HG02981 (cell line): ENCODE measurements around the gene ZFP82.

Experiments used
- ATAC-seq: cut with Tn5 transposase; IDR thresholded peaks from one replicate; pipeline ENCODE4 v1.9.1; 2021; ENCODE audit warnings: mild to moderate bottlenecking, moderate library complexity; ENCODE audit not compliant: unreplicated experiment

ZFP82 gene

DNA sequence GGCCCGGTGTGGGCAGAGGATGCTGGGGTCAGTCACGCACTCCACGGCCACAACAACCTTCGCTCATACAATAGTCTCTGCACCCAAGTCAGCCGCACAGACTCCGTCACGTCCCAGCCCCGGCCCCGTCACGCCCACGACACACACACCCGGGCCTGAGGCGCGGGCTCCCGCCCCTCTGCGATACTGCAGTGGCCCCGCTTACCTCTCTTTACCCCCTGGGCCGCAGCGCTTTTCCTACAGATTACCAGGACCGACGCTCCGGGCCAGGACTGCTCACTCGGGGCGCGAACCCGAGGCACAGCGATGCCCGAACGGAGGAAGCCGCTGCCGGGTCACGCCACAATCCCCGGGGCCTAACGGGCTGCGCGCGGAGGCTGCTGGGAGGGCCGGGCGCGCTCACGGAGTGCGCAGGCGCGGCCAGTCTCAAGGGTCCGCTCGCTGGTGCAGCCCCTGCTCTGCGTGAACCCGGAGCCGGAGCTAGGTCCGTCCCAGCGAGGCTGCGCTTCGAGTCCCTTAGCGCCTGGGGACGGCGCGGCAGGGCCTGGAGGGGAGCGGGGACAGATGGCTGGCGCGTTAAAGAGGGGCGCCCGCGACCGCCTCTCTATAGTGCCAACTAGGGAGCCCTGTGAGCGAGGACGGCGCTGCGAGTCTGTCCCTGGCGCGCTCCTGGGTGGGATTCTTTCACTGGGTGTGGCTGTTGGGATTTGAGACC lies at the start of gene ZFP82:
TSS of gene ZFP82 (minus strand) at position 358 of the 715 bp plus-strand sequence. CDS start 8,855 bp downstream, outside the sequence.
- ATAC-seq, result peak; percentile 53

DNA sequence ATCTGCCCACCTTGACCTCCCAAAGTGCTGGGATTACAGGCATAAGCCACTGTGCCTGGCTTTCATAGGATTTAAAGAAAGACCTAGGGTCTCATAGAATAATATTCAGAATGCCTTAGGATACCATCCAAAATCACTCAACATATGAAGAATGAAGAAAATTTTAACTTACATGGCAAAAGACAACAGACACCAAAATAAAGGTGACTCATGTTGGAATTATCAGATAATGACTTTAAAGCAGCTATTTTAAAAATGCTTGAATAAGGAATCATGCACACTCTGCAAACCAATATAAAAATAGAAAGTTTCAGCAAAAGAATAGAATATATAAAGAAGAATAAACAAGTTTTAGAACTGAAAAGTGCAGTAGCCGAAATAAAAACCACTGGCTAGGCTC lies 41.6 kb upstream of the ZFP82 start:
- no peak for ATAC-seq

DNA sequence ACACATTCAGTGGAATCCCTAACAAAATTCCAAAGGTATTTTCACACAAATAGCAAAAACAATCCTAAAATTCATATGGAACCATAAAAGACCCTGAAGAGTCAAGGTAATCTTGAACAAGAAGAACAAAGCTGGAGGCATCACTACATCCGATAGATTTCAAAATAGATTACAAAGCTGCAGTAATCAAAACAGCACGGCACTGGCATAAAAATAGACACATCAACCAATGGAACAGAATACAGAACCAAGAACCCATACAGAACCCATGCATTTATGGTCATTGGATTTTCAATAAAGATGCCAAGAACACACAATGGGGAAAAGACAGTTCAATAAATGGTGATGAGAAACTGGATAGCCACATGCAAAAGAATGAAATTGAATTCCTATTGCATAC lies 38.4 kb upstream of the ZFP82 start:
- no peak for ATAC-seq

DNA sequence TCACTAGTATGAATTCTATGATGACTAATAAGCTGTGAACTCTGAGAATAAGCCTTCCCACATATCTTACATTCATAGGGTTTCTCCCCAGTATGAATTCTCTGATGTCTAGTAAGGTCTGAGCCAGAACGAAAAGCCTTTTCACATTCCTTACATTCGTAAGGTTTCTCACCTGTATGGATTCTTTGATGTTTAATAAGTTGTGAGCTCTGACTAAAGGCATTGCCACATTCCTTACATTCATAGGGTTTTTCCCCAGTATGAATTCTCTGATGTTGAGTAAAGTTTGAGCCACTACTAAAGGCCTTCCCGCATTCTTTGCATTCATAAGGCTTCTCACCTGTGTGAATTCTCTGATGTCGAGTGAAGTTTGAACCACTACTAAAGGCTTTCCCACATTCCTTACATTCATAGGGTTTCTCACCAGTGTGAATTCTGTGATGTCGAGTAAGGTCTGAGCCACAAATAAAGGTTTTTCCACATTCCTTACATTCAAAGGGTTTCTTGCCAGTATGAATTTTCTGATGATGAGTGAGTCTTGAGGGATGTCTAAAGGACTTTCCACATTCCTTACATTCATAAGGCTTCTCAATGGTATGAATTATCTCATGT lies 30.7 kb upstream of the ZFP82 start:
- ATAC-seq, result no peak

DNA sequence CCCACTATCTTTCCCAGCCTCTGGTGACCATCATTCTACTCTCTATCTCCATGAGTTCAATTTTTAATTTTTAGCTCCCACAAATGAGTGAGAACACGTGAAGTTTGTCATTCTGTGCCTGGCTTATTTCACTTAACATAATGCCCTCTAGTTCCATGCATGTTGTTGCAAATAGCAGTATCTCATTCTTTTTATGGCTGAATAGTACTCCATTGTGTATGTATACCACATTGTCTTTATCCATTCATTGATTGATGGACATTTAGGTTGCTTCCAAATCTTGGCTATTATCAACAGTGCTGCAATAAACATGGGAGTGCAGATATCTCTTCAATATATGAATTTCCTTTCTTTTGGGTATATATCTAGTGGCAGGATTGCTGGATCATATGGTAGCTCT lies 22.9 kb upstream of the ZFP82 start:
- ATAC-seq, result no peak

DNA sequence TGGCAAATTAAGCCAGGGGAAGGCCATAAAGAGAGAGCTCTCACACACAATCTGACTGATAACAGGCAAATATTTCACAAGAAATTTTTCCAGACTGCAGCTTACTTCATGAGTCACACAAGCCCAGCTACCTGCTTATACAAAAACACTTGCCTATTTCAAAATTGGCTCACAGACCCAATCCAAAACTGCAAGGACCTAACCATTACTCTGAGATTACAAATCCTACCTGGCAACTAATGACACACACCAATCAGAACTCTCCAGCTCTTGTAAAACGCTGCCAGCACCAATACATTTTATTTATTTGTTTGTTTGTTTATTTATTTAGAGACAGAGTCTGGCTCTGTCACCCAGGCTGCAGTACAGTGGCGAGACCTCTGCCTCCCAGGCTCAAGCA lies 18.1 kb upstream of the ZFP82 start:
- no peak for ATAC-seq

DNA sequence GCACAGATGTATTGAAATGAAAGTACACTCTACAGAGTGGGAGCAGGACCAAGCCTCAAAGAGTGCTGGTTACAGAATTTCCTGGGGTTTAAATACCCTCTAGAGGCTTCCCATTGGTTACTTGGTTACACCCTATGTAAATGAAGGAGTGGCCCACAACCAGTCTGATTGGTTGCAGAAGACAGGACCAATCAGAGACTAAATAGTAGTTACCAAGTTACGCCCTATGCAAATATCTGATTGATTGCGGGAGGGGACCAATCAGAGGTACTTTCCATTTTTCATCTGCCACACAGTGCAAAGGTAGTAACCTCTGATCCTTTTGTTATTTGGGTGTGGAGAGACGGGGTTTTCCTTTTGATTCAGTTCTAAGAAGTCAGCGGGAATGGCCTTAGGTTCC lies 5.5 kb upstream of the ZFP82 start:
- ATAC-seq, result no peak

DNA sequence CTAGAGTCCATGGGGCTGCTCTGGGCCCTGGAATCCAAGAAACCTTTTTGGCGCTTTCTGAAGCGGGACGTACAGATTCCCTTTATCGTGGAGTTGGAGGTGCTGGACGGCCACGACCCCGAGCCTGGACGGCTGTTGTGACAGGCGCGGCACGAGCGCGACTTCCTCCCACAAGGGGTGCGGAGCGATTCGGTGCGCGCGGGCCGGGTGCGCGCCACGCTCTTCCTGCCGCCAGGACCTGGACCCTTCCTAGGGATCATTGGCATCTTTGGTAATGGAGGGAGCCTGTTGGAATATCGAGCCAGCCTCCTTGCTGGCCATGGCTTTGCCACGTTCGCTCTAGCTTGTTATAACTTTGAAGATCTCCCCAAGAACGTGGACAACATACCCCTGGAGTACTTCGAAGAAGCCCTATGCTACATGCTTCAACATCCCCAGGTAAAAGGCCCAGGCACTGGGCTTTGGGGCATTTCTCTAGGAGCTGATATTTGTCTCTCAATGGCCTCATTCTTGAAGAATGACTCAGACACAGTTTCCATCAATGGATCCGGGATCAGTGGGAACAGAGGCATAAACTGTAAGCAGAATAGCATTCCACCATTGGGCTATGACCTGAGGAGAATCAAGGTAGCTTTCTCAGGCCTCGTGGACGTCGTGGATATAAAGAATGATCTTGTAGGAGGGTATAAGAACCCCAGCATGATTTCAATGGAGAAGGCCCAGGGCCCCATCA lies 3.5 kb upstream of the ZFP82 start:
- ATAC-seq, result no peak

DNA sequence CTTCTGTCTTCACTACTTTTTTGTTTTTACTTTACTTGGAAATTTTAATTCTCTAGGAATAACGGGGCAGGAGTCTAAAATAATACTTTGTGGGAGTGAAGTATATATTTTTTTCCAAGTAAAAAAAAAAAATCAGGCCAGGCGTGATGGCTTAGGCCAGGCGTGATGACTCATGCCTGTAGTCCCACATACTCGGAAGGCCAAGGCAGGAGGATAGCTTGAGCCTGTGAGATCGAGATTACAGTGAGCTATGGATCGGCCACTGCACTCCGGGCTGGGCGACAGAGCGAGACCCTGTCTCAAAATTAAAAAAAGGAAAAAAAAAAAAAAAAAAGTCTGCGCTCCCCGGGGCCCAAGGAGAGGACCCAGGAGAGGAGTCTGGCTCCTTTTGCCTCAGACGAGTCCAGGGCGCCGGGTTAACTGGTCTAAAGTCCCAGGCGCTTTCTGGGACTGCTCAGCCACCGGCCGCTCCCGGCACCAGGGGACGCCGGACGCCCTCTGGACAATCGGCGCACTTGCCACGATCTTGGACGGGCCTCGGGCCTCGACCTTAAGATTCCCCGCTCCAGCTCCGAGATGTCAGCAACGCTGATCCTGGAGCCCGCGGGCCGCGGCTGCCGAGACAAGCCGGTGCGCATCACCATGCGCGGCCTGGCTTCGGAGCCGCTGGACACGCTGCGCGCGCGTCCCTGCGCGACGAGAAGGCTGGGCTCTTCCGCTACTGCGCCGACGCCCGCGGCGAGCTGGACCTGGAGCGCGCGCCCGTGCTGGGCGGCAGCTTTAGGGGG lies 2.7 kb upstream of the ZFP82 start:
- no peak for ATAC-seq

DNA sequence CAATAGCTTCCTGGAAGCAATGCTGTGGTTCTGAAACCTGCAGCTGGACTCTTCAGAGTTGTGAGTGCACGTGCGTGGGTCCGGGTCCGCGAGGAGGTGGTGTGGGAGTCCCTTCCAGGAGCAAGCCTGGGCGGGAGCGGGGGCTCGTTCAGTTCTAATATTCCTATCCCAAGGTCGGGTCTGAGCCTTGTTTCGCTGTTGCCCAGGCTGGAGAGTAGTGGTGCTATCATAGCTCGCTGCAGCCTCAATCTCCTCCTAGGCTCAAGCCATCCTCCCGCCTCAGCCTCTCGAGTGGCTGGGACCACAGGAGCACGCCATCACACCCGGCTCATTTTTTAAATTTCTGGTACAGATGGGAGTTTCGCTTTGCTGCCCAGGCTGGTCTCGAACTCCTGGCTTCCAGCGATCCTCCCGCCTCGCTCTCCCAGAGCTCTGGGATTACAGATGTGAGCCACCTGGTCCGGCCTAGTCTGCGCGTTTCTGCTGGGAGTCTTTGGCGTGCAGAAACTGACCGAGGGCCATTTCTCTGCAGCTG lies 625 bp downstream of the ZFP82 start:
- ATAC-seq, result no peak

DNA sequence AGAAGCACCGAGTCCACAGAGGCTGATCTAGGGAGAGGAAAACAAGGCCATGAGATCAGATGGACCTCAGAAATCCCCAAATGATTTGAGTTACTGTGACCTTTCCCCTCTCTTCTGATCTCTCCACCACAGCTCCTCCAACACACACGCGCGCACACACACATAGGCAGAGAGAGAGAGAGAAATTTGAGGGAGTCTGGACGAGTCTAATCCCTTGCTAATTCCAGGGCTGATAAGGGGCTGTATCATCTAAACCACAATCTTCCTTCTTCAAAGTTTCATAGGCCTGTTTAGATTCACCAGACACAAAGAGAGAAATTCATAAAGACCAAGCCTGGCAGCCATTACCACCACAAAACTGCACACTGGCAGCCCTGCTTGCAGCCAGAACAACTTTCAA lies 8.6 kb downstream of the ZFP82 start:
- no peak for ATAC-seq

DNA sequence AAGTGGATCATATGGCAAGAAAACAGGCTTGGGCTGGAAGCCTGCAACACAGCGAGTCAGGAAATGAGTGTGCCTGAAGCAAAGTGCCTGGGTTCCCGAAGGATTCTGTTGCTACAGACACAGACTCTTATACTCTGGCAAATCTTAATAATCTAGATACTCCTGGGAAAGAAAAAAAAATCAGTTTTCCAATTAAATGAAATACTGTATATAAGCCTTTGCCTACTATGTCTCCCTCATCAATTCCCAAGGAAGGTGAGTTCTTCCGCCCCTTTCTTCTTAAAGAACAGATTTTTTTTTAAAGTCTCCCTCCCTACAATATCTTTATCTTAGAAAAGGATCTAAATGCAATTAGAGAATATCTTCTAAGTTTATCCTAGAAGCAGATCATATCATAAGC lies 10.3 kb downstream of the ZFP82 start:
- ATAC-seq, result no peak

DNA sequence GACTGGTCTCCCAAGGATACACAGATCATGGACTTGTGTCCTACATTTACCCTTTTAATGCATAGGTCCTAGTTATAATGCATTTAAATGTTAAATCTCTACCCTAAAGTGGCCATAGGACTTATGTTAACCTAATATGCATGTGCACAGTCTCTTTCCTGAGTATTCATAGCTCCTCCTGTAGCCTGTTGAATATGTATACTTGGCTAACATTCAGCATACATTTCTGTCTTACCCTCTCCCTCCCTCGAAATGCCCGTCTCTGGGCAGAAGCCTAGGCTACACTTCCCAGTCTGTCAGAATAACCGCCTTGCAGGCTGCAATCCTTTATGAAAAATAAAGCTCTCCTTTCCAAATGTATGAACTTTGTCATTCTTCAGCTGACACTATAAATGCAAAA lies 13.9 kb downstream of the ZFP82 start:
- no peak for ATAC-seq

DNA sequence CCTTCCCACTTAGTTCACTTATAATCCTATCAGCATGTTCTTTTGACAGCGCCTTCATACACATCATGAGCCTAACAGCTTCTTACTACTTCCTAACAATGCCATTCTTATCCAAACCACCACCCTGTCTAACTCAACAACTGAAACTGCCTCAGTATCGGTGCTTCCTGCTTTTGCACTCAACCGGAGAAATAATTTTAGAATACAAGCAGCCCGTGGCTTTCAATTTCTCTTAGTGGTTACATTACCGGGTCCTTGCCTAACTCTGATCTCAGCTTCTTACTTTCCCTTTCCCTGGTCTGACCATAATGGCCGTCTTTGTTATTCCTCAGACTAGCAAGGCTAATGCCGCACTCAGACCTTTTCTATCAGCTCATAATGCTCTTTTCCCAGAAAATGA lies 17.0 kb downstream of the ZFP82 start:
- no peak for ATAC-seq

DNA sequence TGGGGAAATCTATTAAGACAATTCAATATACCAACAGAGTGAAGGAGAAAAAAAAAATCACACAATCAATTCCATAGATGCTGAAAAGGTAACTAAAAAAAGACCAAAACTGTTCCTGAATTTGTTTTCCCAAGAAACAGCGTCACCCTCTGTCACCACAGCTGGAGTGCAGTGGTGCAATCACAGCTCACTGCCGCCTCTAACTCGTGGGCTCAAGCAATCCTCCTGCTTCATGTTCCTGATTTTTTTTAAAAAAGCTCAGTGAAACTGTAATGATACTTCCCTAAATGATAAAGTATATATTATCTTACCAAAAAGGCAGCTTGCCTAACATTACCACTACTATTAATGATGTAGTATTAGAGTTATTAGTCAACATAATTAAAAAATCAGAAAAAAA lies 19.9 kb downstream of the ZFP82 start:
- ATAC-seq, result no peak

DNA sequence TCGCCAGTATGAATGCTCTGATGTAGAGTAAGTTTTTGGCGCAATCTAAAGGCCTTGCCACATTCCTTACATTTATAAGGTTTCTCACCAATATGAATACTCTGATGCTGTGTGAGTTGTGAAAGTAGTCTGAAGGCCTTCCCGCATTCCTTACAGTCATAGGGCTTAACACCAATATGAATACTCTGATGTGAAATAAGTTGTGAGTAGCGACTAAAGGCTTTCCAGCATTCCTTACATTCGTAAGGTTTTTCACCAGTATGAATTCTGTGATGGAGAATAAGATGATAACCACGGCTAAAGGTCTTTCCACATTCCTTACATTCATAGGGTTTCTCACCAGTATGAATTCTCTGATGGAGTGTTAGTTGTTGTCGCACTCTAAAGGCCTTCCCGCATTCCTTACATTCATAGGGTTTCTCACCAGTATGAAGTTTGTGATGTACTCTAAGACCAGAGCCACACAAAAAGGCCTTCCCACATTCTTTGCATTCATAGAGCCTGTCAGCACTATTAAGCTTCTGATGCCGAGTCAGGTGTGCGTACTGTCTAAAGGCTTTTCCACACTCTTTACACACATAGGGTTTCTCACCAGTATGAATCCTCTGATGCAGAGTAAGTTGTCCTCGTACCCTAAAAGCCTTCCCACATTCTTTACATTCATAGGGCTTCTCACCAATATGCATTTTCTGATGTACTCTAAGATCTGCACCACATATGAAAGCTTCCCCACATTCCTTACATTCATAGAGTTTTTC lies 25.3 kb downstream of the ZFP82 start:
- ATAC-seq, result no peak

DNA sequence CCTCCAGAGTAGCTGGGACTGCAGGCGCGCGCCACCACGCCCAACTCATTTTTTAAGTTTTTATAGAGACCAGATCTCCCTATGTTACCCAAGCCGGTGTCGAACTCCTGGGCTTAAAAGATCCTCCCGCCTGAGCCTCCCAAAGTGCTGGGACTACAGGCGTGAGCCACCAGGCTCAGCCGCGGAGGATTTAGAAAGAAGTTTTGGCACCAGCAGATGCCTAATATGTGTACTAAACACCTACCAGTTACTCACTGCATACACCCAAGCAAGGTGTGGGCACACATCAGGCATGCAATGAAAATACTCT lies 39.0 kb downstream of the ZFP82 start:
- no peak for ATAC-seq

DNA sequence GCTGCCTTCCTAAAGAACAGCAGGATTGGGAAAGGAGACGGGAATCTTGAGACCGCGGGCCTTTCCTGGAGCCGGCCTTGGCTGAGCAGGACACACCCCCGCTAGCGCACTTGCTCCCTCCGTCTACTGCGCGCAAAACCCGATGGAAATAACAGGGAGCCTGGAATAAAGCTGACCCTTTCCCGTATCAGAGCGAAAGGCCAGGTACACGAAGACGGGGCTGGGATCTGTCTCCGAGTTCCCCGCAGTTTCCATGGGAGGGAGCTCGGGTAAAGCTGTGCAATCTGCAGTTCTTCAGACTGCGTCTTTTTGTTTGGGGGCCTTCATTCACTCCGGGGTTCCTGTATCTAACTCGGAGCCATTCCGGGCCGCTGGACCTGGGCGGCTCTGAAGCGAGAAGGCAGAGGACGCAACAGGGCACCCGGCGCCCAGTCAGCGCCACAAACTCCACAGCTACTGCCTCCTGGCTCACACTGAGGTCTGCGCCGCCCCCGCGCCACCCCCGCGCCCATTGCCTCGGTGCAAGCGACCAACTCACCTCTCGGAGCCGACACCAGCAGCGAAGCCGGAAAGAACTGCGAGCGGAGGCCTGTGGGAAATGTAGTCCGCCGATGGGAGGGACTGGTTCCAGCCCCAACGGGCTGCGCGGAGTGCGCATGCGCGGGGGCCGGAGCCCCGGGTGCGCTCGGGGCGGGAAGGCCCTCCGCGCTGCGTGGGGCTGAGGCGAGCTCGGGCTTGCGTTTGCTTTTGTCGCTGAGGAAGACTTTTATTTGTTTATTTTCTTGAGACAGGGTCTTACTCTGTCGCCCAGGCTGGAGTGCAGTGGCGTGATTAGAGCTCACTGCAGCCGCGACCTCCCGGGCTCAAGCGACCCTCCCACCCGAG lies 39.6 kb downstream of the ZFP82 start, which contains the start of gene ZFP14:
TSS of gene ZFP14 (minus strand) at position 577 of the 885 bp plus-strand sequence. CDS start 11,309 bp downstream, outside the sequence.
- ATAC-seq, result peak; percentile 96

DNA sequence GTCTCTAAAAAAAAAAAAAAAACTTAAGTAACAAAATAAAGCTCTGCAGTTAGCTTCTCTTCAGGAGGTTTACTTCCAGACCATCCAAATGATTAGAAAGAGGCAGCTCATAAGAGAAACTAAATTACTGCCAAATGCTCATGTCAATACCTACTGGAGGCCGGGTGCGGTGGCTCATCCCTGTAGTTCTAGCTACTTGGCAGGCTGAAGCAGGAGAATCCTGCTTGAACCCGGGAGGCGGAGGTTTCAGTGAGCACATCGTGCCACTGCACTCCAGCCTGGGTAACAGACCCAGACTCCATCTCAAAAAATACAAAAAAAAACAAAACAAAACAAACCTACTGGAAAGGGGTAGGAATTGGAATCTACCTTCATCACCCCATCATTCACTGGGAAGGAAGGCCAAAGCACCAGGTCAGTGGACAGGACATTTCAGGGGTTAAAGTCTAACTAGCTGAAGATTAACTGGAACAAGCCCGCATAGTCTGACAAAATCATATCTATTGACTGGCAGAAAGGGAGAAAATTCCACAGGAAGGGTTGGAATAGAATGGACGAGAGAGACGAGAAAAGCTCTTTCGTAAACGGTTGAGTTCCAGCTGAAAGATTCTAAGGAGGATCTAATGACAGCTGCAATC lies 40.8 kb downstream of the ZFP82 start:
- no peak for ATAC-seq
